BLaER1 treated with 17β-estradiol and CSF1 and Interleukin-3, amounts not matched to agents 10 nM and 100 nM (cell line): Measurements from ENCODE around the gene DNAH14.
"Not testable (repeated sequence)": the region's sequence is repeated elsewhere in the genome, so short reads cannot be mapped to it uniquely, and the experiment has no call there.

ENCODE experiments used
- H3K27ac ChIP-seq, 11 experiments: shearing (Covaris generic); formaldehyde crosslinking; 2 replicates each; pipeline ENCODE4 v1.8.1; 2022
- H3K27me3 ChIP-seq, 11 experiments: shearing (Covaris generic); formaldehyde crosslinking; 2 replicates each; pipeline ENCODE4 v1.8.1; 2022
- H3K36me3 ChIP-seq, 11 experiments: shearing (Covaris generic); formaldehyde crosslinking; 2 replicates each; pipeline ENCODE4 v1.8.1; 2022
- H3K4me1 ChIP-seq, 10 experiments: shearing (Covaris generic); formaldehyde crosslinking; 2 replicates each; pipeline ENCODE4 v1.8.1; 2022
- H3K4me2 ChIP-seq, 11 experiments: shearing (Covaris generic); formaldehyde crosslinking; 2 replicates each; pipeline ENCODE4 v1.8.1; 2022
- H3K4me3 ChIP-seq, 10 experiments: shearing (Covaris generic); formaldehyde crosslinking; 2 replicates each; pipeline ENCODE4 v1.8.1; 2022
- H3K9ac ChIP-seq, 11 experiments: shearing (Covaris generic); formaldehyde crosslinking; 2 replicates each; pipeline ENCODE4 v1.8.1; 2022
- H3K9me3 ChIP-seq, 11 experiments: shearing (Covaris generic); formaldehyde crosslinking; replicated peaks in 1 of 11; 2 replicates each; pipeline ENCODE4 v1.8.1; 2022
- H4K20me1 ChIP-seq, 11 experiments: shearing (Covaris generic); formaldehyde crosslinking; 2 replicates each; pipeline ENCODE4 v1.8.1; 2022
- Cebpa-rat ChIP-seq, 11 experiments: shearing (Covaris generic); IDR thresholded peaks; 2 replicates each; pipeline ENCODE4 v1.8.1; 2022

DNAH14 gene

DNA sequence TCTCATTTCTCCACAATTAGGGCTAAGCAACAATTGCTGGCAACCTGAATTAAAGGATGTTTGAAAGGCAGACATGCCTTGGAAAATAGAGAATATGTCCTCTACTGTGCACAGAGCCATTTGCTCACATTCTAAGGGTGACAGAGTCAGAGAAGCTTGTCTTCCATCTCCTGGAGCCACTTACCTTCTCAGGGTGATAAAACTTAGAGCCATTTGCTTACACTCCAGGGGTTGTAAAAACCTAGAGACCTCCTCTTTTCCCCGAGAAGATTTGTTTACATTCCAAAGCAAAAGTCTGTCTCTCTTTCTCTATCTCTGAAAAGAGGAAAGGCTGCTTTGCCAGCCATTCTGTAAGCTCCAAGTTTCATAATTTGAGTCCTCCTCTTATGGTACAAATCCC lies 437.1 kb downstream of the DNAH14 start:
- no peaks in the 10 kb centered on the region for H3K9me3 ChIP-seq
- no peak overlapping the region for H3K27ac ChIP-seq
- no peak overlapping the region for H3K9ac ChIP-seq
- TF ChIP-seq Cebpa-rat (IDR thresholded peaks at IDR 0.05) = no peak
- no peaks in the 10 kb centered on the region for H3K36me3 ChIP-seq
- H3K4me3 ChIP-seq = no peak overlapping the region
- H4K20me1 ChIP-seq = no peaks in the 10 kb centered on the region
- no peak overlapping the region for H3K4me2 ChIP-seq
- no peaks in the 10 kb centered on the region for H3K4me1 ChIP-seq
- H3K27me3 ChIP-seq = no peaks in the 10 kb centered on the region

DNA sequence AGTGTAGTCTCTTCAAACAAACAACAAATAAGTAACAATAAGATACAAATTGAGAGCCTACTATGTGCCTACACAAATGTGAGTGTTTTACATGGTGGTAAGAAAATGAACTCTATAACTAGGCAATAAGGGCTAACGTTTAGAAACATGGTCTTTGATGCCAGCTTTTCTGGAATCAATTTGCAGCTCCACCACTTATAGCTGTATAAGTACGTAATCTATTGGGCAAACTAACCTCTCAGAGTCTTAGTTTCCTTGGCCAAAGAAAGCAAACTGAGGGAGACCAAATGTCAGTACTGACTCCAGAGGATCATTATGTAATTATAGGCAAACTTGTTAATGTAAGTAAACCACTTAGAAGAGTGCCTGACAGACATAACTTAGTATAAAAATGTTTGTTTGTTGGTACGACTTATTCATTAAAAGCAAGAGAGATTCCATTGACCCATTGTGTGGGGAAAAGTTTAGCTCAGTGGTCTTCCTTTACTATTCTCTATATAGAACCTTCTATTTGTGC lies 438.6 kb downstream of the DNAH14 start:
- no peaks in the 10 kb centered on the region for H3K4me1 ChIP-seq

DNA sequence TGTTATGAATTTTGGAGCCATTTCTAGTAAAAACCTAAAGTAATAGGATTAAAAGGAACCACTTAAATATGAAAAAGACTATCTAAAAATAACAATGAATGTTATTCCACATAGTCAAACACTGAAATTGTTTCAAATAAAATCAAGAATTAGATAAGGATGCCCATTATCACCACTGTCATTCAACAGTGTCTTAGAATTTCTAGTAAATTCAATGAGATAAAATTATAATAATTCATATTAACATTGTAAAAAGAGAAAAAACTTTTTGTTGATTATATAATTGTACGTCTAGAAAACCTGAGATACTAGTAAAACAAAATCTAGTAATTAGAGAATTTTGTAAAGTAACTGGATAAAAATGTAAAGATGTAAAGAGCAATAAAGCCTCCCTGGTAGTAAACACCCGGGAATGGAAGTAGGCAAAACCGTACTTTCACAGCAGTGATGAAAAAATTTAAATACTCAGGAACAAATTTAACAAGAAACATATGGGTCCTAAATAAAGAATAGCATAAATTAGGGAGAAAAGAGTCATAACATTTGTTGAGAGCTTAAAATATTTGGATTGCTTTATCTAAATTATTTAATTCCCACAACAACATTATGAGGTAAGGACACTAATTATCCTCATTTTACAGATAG lies 442.0 kb downstream of the DNAH14 start:
- no peak overlapping the region for H3K4me2 ChIP-seq
- H3K9ac ChIP-seq = no peak overlapping the region
- no peaks in the 10 kb centered on the region for H3K27me3 ChIP-seq
- no peaks in the 10 kb centered on the region for H3K36me3 ChIP-seq
- H3K27ac ChIP-seq = no peak overlapping the region
- no peaks in the 10 kb centered on the region for H3K4me1 ChIP-seq
- H3K4me3 ChIP-seq = no peak overlapping the region
- TF ChIP-seq Cebpa-rat (IDR thresholded peaks at IDR 0.05) = no peak
- no peaks in the 10 kb centered on the region for H4K20me1 ChIP-seq
- no peaks in the 10 kb centered on the region for H3K9me3 ChIP-seq

More for the DNA sequence above, 438.6 kb downstream of the DNAH14 start:
- Histone ChIP-seq H3K27ac (no peak overlapping the region), H3K36me3 (no peaks in the 10 kb centered on the region), H3K9me3 (no peaks in the 10 kb centered on the region), H3K27me3 (no peaks in the 10 kb centered on the region), H3K4me2 (no peak overlapping the region), H4K20me1 (no peaks in the 10 kb centered on the region), H3K9ac (no peak overlapping the region), H3K4me3 (no peak overlapping the region)
- no peak for TF ChIP-seq Cebpa-rat (IDR thresholded peaks at IDR 0.05)

DNA sequence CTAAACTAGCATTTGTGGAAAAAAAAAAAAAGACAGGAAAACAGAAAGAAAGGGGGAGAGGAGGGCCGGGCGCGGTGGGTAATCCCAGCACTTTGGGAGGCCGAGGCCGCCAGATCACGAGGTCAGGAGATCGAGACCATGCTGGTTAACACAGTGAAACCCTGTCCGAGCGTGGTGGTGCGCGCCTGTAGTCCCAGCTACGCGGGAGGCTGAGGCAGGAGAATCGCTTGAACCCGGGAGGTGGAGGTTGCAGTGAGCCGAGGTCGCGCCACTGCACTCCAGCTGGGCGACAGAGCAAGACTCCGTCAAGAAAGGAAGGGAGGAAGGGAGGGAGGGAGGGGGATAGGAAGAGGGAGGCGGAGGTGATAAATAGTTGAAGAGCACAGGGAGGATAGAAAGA lies 443.7 kb downstream of the DNAH14 start:
- TF ChIP-seq Cebpa-rat (IDR thresholded peaks at IDR 0.05) = no peak
- Histone ChIP-seq H3K27ac (no peak overlapping the region), H3K27me3 (no peaks in the 10 kb centered on the region), H3K9me3 (no peaks in the 10 kb centered on the region), H3K4me3 (no peak overlapping the region), H4K20me1 (no peaks in the 10 kb centered on the region), H3K4me1 (no peaks in the 10 kb centered on the region), H3K9ac (no peak overlapping the region), H3K36me3 (no peaks in the 10 kb centered on the region), H3K4me2 (no peak overlapping the region)

GRCh38 chr1:225374996-225375395 lies 445.5 kb downstream of the DNAH14 start:
- H4K20me1 ChIP-seq = no peaks in the 10 kb centered on the region
- no peak overlapping the region for H3K27ac ChIP-seq
- no peaks in the 10 kb centered on the region for H3K4me1 ChIP-seq
- TF ChIP-seq Cebpa-rat (IDR thresholded peaks at IDR 0.05) = no peak
- H3K9ac ChIP-seq = no peak overlapping the region
- no peak overlapping the region for H3K4me2 ChIP-seq
- no peaks in the 10 kb centered on the region for H3K27me3 ChIP-seq
- no peaks in the 10 kb centered on the region for H3K9me3 ChIP-seq
- no peaks in the 10 kb centered on the region for H3K36me3 ChIP-seq
- H3K4me3 ChIP-seq = no peak overlapping the region

GRCh38 chr1:225378880-225379279 lies 449.4 kb downstream of the DNAH14 start:
- Histone ChIP-seq H3K4me1 (no peaks in the 10 kb centered on the region), H3K4me2 (no peak overlapping the region), H4K20me1 (no peaks in the 10 kb centered on the region), H3K27ac (no peak overlapping the region), H3K9me3 (no peaks in the 10 kb centered on the region), H3K27me3 (no peaks in the 10 kb centered on the region), H3K9ac (no peak overlapping the region), H3K36me3 (0 out of 22 replicates have a peak, but pooled peaks cover 0 to 5% (median 0%) of the 10 kb centered on the region in 11 experiments), H3K4me3 (no peak overlapping the region)
- TF ChIP-seq Cebpa-rat (IDR thresholded peaks at IDR 0.05) = no peak

DNA sequence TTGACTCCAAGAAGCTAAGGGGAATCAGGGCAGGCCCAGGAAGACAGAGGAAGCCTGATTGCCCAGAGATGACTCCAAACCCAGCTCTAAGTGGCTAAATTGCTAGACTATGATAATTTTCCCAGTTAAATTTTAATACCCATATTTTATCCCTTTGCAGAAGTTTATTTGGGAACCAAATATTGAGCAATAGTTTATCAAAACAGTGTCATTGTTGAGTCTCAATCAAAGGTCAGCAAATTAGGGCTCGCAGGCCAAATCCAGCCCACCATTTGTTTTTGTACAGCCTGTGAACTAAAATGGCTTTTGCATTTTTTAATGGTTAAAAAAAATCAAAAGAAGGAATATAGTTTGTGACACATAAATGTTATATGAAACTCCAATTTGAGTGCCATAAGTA lies 451.2 kb downstream of the DNAH14 start:
- no peak overlapping the region for H3K4me3 ChIP-seq
- H3K4me1 ChIP-seq = no peaks in the 10 kb centered on the region
- no peaks in the 10 kb centered on the region for H3K27me3 ChIP-seq
- peak in 2 of 11 experiments; percentile 44; a peak in 3 of 22 replicates for TF ChIP-seq Cebpa-rat (IDR thresholded peaks at IDR 0.05)
- no peak overlapping the region for H3K9ac ChIP-seq
- no peak overlapping the region for H3K27ac ChIP-seq
- no peaks in the 10 kb centered on the region for H4K20me1 ChIP-seq
- H3K4me2 ChIP-seq = no peak overlapping the region
- no peaks in the 10 kb centered on the region for H3K9me3 ChIP-seq
- H3K36me3 ChIP-seq = 0 out of 22 replicates have a peak, but pooled peaks cover 0 to 5% (median 0%) of the 10 kb centered on the region in 11 experiments

DNA sequence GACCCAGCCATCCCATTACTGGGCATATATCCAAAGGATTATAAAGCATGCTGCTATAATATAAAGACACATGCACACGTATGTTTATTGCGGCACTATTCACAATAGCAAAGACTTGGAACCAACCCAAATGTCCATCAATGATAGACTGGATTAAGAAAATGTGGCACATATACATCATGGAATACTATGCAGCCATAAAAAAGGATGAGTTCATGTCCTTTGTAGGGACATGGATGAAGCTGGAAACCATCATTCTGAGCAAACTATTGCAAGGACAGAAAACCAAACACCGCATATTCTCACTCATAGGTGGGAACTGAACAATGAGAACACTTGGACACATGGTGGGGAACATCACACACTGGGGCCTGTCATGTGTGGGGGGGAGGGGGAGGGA lies 457.4 kb downstream of the DNAH14 start:
- H3K9me3 ChIP-seq, H3K4me2 ChIP-seq, H3K9ac ChIP-seq: not testable (repeated sequence)

DNA sequence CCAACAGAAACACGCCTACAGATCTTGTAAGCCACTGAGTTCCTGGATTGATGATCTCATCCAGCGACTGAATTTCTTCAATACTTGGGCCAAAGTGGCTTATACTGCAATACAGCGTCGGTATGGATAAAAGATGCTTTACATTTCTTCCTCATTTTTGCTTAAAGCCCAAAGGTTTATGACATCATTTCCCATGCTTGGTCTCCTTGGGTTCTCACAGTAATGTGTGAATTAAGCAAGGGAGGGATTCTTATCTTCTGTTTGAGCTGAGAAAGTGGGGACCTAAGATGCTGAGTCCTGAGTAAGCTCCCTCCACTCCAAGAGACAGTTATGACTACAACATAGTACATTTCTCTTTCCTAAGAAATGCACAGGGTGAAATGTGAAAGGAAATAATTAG lies 458.9 kb downstream of the DNAH14 start:
- Histone ChIP-seq H3K27ac (no peak overlapping the region), H3K9me3 (no peaks in the 10 kb centered on the region)

More for the DNA sequence above, 457.4 kb downstream of the DNAH14 start:
- not testable (repeated sequence) for H3K27ac ChIP-seq, H4K20me1 ChIP-seq, H3K4me3 ChIP-seq, H3K27me3 ChIP-seq, H3K36me3 ChIP-seq
- H3K4me1 ChIP-seq = peaks cover 0 to 14% (median 3%) of the 10 kb centered on the region in 10 experiments; a peak in 8 of 20 replicates

DNA sequence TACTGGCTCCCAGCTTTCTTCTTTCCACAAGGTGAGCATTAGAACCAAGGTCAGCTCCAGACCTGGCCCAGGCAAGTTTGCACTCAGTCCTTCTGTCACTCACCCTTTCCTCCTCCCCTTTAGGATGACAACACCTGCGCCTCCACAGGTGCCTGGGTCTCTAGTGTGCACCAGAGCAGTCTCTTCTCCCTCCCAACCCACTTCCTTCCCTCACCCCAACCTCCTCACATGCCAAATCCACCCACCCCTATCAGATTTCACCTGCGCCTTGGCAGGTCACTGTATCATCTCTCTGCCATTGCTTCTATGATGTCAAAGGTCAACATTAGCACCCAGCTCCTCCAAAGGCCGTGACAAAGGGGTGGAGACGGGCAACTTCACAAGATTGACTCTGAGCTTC lies 460.4 kb downstream of the DNAH14 start:
- H3K9ac ChIP-seq = no peak overlapping the region
- H3K9me3 ChIP-seq = no peaks in the 10 kb centered on the region
- H3K27me3 ChIP-seq = no peaks in the 10 kb centered on the region
- H4K20me1 ChIP-seq = no peaks in the 10 kb centered on the region
- H3K36me3 ChIP-seq = no peaks in the 10 kb centered on the region
- H3K4me3 ChIP-seq = no peak overlapping the region
- H3K4me2 ChIP-seq = no peak overlapping the region
- peaks cover 0 to 14% (median 3%) of the 10 kb centered on the region in 10 experiments; a peak in 8 of 20 replicates for H3K4me1 ChIP-seq
- H3K27ac ChIP-seq = no peak overlapping the region
- no peak for TF ChIP-seq Cebpa-rat (IDR thresholded peaks at IDR 0.05)

More for the DNA sequence above, 458.9 kb downstream of the DNAH14 start:
- Histone ChIP-seq H3K4me1 (peaks cover 0 to 14% (median 3%) of the 10 kb centered on the region in 10 experiments; a peak in 8 of 20 replicates), H3K4me3 (no peak overlapping the region), H3K36me3 (0 out of 22 replicates have a peak, but pooled peaks cover 0 to 3% (median 0%) of the 10 kb centered on the region in 11 experiments), H3K4me2 (peak overlapping the region in 2 of 11 experiments; percentile 1 to 51; a peak in 3 of 22 replicates), H4K20me1 (no peaks in the 10 kb centered on the region), H3K9ac (no peak overlapping the region), H3K27me3 (no peaks in the 10 kb centered on the region)
- TF ChIP-seq Cebpa-rat (IDR thresholded peaks at IDR 0.05) = no peak
